Trophoblast cell (in vitro differentiated cells and primary cell): ENCODE results near the gene COA1.

ENCODE experiments used
- DNase-seq, 2 donors: peaks; one replicate each; pipeline ENCODE4 v3.0.0-alpha.2; 2016
- H2AFZ ChIP-seq: 2 replicates; pipeline ENCODE4 v1.6.1; 2013; ENCODE audit warnings: low read length, moderate library complexity, mild to moderate bottlenecking; ENCODE audit not compliant: insufficient read depth, poor library complexity
- H2AK5ac ChIP-seq: 2 replicates; pipeline ENCODE4 v1.6.1; 2013; ENCODE audit warnings: mild to moderate bottlenecking, low read length
- H2BK120ac ChIP-seq: 2 replicates; pipeline ENCODE4 v1.6.1; 2013; ENCODE audit warnings: low read length, mild to moderate bottlenecking, moderate library complexity; ENCODE audit not compliant: insufficient read depth, poor library complexity
- H2BK12ac ChIP-seq: 2 replicates; pipeline ENCODE4 v1.6.1; 2013; ENCODE audit warnings: mild to moderate bottlenecking, low read length, moderate library complexity
- H2BK5ac ChIP-seq: 2 replicates; pipeline ENCODE4 v1.6.1; 2013; ENCODE audit warnings: low read length, low read depth, moderate library complexity, mild to moderate bottlenecking; ENCODE audit not compliant: poor library complexity
- H3K14ac ChIP-seq: 2 replicates; pipeline ENCODE4 v1.6.1; 2013; ENCODE audit warnings: mild to moderate bottlenecking, low read length
- H3K18ac ChIP-seq: 2 replicates; pipeline ENCODE4 v1.6.1; 2013; ENCODE audit warnings: mild to moderate bottlenecking, low read length
- H3K23ac ChIP-seq: 2 replicates; pipeline ENCODE4 v1.6.1; 2013; ENCODE audit warnings: low read length
- H3K27ac ChIP-seq: 2 replicates; pipeline ENCODE4 v1.5.1; 2013; ENCODE audit warnings: low read depth, mild to moderate bottlenecking, inconsistent platforms, low read length, moderate library complexity
- H3K27me3 ChIP-seq: 2 replicates; pipeline ENCODE4 v1.6.1; 2013; ENCODE audit warnings: inconsistent platforms, mild to moderate bottlenecking, low read length, moderate library complexity; ENCODE audit not compliant: insufficient read depth
- H3K36me3 ChIP-seq, 2 experiments: 1 replicate in 1 of 2; 2 replicates in 1 of 2; pipeline ENCODE4 v1.6.1; 2013; ENCODE audit warnings: low read length in 2 of 2, mild to moderate bottlenecking in 2 of 2, moderate library complexity in 1 of 2; ENCODE audit not compliant: insufficient read depth in 2 of 2, control insufficient read depth in 1 of 2
- H3K4ac ChIP-seq: 2 replicates; pipeline ENCODE4 v1.6.1; 2013; ENCODE audit warnings: low read depth, mild to moderate bottlenecking, low read length, moderate library complexity
- H3K4me1 ChIP-seq, 2 experiments: 1 replicate in 1 of 2; 2 replicates in 1 of 2; pipeline ENCODE4 v1.6.1; 2013; ENCODE audit warnings: low read length in 2 of 2, mild to moderate bottlenecking in 2 of 2, moderate library complexity in 1 of 2; ENCODE audit not compliant: insufficient read depth in 2 of 2, control insufficient read depth in 1 of 2
- H3K4me2 ChIP-seq: 2 replicates; pipeline ENCODE4 v1.6.1; 2013; ENCODE audit warnings: inconsistent platforms, mild to moderate bottlenecking, low read length, moderate library complexity
- H3K4me3 ChIP-seq: 2 replicates; pipeline ENCODE4 v1.5.1; 2013; ENCODE audit warnings: mild to moderate bottlenecking, low read depth, low read length, inconsistent platforms
- H3K79me1 ChIP-seq: one replicate; pipeline ENCODE4 v1.6.1; 2013; ENCODE audit warnings: low read length
- H3K79me2 ChIP-seq: 2 replicates; pipeline ENCODE4 v1.6.1; 2013; ENCODE audit warnings: low read length, mild to moderate bottlenecking; ENCODE audit not compliant: control insufficient read depth, insufficient read depth, poor library complexity
- H3K9ac ChIP-seq: 2 replicates; pipeline ENCODE4 v1.6.1; 2013; ENCODE audit warnings: mild to moderate bottlenecking, low read length
- H3K9me3 ChIP-seq: 2 replicates; pipeline ENCODE4 v1.6.1; 2013; ENCODE audit warnings: low read depth, mild to moderate bottlenecking, control low read depth, inconsistent platforms, low read length; ENCODE audit not compliant: insufficient read depth
- H4K12ac ChIP-seq: 2 replicates; pipeline ENCODE4 v1.6.1; 2013; ENCODE audit warnings: low read depth, mild to moderate bottlenecking, low read length, moderate library complexity
- H4K8ac ChIP-seq: 2 replicates; pipeline ENCODE4 v1.6.1; 2013; ENCODE audit warnings: low read depth, mild to moderate bottlenecking, low read length, moderate library complexity
- H4K91ac ChIP-seq: one replicate; pipeline ENCODE4 v1.6.1; 2013; ENCODE audit warnings: low read depth, mild to moderate bottlenecking, low read length, moderate library complexity
- WGBS: extraction: QIAGEN DNeasy Blood & Tissue Kit; methylation state at CpG from one replicate; pipeline ENCODE4 v1.1.7; 2013; ENCODE audit warnings: missing lambda C conversion rate; ENCODE audit not compliant: insufficient read length, insufficient coverage; ENCODE audit errors: extremely low coverage; 5-methylcytosine and 5-hydroxymethylcytosine counted together

The COA1 gene

GRCh38 chr7:43624156-43624555 is 105.2 kb downstream of the COA1 start:
- Histone ChIP-seq H4K12ac (no peak overlapping the region), H2AFZ (no peak overlapping the region), H2BK5ac (no peak overlapping the region), H3K23ac (no peak overlapping the region), H3K9me3 (no peaks in the 10 kb centered on the region), H3K4me3 (no peak overlapping the region), H2AK5ac (no peak overlapping the region), H4K91ac (no peak overlapping the region), H3K79me1 (no peaks in the 10 kb centered on the region), H3K79me2 (no peaks in the 10 kb centered on the region), H3K4me2 (no peak overlapping the region), H2BK120ac (no peak overlapping the region), H4K8ac (no peak overlapping the region), H3K9ac (no peak overlapping the region), H2BK12ac (no peak overlapping the region), H3K4me1 (peaks cover 2 to 3% of the 10 kb centered on the region in 2 experiments), H3K14ac (no peak overlapping the region), H3K36me3 (peaks cover 2% of the 10 kb centered on the region in 2 experiments), H3K18ac (no peak overlapping the region), H3K4ac (no peak overlapping the region), H3K27ac (no peak overlapping the region), H3K27me3 (no peaks in the 10 kb centered on the region)
- DNase-seq = no peak
- no CpG with 5 or more reads among the region's 2 CpGs for WGBS

GRCh38 chr7:43621729-43622448 is 107.4 kb downstream of the COA1 start:
- H3K9me3 ChIP-seq = no peaks in the 10 kb centered on the region
- H3K4me2 ChIP-seq = no peak overlapping the region
- H3K27ac ChIP-seq = no peak overlapping the region
- no peak overlapping the region for H4K8ac ChIP-seq
- no peak overlapping the region for H3K4ac ChIP-seq
- H3K14ac ChIP-seq = no peak overlapping the region
- H3K9ac ChIP-seq = no peak overlapping the region
- 100% methylated on average over 1 of the region's 5 CpGs for WGBS
- no peaks in the 10 kb centered on the region for H3K79me1 ChIP-seq
- H2AFZ ChIP-seq = no peak overlapping the region
- peaks cover 2% of the 10 kb centered on the region in 2 experiments for H3K36me3 ChIP-seq
- H3K79me2 ChIP-seq = no peaks in the 10 kb centered on the region
- no peak for DNase-seq
- no peak overlapping the region for H3K18ac ChIP-seq
- peaks cover 2 to 3% of the 10 kb centered on the region in 2 experiments for H3K4me1 ChIP-seq
- H3K27me3 ChIP-seq = no peaks in the 10 kb centered on the region
- H2BK120ac ChIP-seq = no peak overlapping the region
- no peak overlapping the region for H2BK12ac ChIP-seq
- H3K4me3 ChIP-seq = no peak overlapping the region
- no peak overlapping the region for H2BK5ac ChIP-seq
- H4K91ac ChIP-seq = no peak overlapping the region
- H4K12ac ChIP-seq = no peak overlapping the region
- no peak overlapping the region for H3K23ac ChIP-seq
- no peak overlapping the region for H2AK5ac ChIP-seq

DNA sequence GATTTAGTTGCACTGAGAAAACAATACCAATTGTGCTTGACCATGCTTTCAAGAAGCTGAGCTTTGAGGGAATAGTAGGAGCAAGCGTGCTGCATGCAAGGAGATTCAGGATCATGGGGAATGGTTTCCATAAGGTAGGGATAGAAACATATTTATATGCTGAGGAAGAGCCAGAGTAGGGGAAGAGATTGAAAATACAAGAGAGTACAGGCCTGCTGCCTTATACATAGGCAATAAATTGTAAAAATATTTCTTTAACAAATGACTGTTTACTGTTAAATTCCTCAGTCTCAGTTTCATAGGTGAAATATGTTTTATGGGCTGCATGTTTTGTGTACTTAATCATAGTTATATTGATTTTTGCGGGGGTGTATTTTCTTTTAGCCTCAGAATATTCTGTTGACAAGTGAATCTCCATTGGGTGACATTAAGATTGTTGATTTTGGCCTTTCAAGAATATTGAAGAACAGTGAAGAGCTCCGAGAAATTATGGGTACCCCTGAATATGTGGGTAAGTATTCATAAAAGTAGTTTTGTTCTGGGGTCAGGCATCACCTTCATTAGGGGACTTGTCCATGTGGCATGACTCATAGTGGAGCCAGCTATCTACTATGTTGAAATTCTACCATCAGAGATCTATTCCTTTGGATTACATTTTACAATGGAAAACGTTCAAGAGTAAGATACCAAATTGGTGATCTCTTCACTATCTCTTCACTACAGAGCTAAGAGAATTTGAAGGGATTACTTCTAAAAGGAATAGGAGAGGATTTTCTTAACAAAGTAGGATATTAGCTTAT is 109.9 kb downstream of the COA1 start:
- Histone ChIP-seq H4K91ac (no peak overlapping the region), H4K8ac (no peak overlapping the region), H3K4me2 (no peak overlapping the region), H3K4ac (no peak overlapping the region), H3K36me3 (peaks cover 2% of the 10 kb centered on the region in 2 experiments), H2BK5ac (no peak overlapping the region), H2BK120ac (no peak overlapping the region), H2AFZ (no peak overlapping the region), H3K27ac (no peak overlapping the region), H3K4me1 (peaks cover 2 to 5% of the 10 kb centered on the region in 2 experiments), H3K79me2 (no peaks in the 10 kb centered on the region), H3K23ac (no peak overlapping the region), H2BK12ac (no peak overlapping the region), H2AK5ac (no peak overlapping the region), H3K4me3 (no peak overlapping the region), H3K9ac (no peak overlapping the region), H3K27me3 (no peaks in the 10 kb centered on the region), H3K79me1 (no peaks in the 10 kb centered on the region), H4K12ac (no peak overlapping the region), H3K9me3 (no peaks in the 10 kb centered on the region), H3K14ac (no peak overlapping the region), H3K18ac (no peak overlapping the region)
- no peak for DNase-seq
- WGBS = no CpG with 5 or more reads among the region's 4 CpGs

GRCh38 chr7:43618073-43618472 is 111.2 kb downstream of the COA1 start:
- Histone ChIP-seq H3K36me3 (peaks cover 2% of the 10 kb centered on the region in 2 experiments), H3K9ac (no peak overlapping the region), H3K27ac (no peak overlapping the region), H3K18ac (no peak overlapping the region), H4K12ac (no peak overlapping the region), H3K27me3 (no peaks in the 10 kb centered on the region), H3K4ac (no peak overlapping the region), H3K23ac (no peak overlapping the region), H2BK12ac (no peak overlapping the region), H2BK5ac (no peak overlapping the region), H3K14ac (no peak overlapping the region), H3K9me3 (no peaks in the 10 kb centered on the region), H2AK5ac (no peak overlapping the region), H3K4me1 (peaks cover 2 to 5% of the 10 kb centered on the region in 2 experiments), H4K8ac (no peak overlapping the region), H4K91ac (no peak overlapping the region), H3K4me3 (no peak overlapping the region), H2AFZ (no peak overlapping the region), H3K79me2 (no peaks in the 10 kb centered on the region), H3K79me1 (no peaks in the 10 kb centered on the region), H2BK120ac (no peak overlapping the region), H3K4me2 (no peak overlapping the region)
- no peak for DNase-seq
- no CpG with 5 or more reads among the region's 4 CpGs for WGBS
